HEK293 (cell line): ENCODE results near the gene LONRF2.

Experiments
- CTCF ChIA-PET: fragments of 350-600 bp; formaldehyde crosslinking; extraction: SDS; loops from one replicate; lab custom pipeline; 2021; ENCODE audit warnings: antibody characterized with exemption; lab: Yijun Ruan, JAX
- POLR2A ChIA-PET: fragments of 300-600 bp; formaldehyde crosslinking; extraction: SDS; loops from one replicate; lab custom pipeline; 2020; ENCODE audit warnings: antibody characterized with exemption, inconsistent platforms; lab: Yijun Ruan, JAX
- H3K27ac ChIP-seq: fragments of 200-500 bp; sonication (Bioruptor generic); 2 replicates; pipeline ENCODE4 v1.5.1; 2014; ENCODE audit warnings: low read depth, low read length, control low read depth, inconsistent platforms; ENCODE audit errors: extremely low read depth
- H3K36me3 ChIP-seq, 2 experiments: fragments of 200-500 bp in 1 of 2; sonication (Bioruptor generic) in 1 of 2; 1 replicate in 1 of 2; 2 replicates in 1 of 2; pipeline ENCODE4 v1.5.1; 2014 to 2017; ENCODE audit warnings: inconsistent platforms in 2 of 2, low read length in 2 of 2; ENCODE audit not compliant: control insufficient read depth in 2 of 2, insufficient read depth in 1 of 2
- H3K4me1 ChIP-seq: fragments of 200-500 bp; sonication (Bioruptor generic); 2 replicates; pipeline ENCODE4 v1.5.1; 2014; ENCODE audit warnings: mild to moderate bottlenecking, low read length, inconsistent platforms; ENCODE audit not compliant: control insufficient read depth, insufficient read depth
- H3K4me3 ChIP-seq: 2 replicates; pipeline ENCODE4 v1.5.1; 2011; ENCODE audit warnings: low read depth, mild to moderate bottlenecking, control low read depth, low read length, moderate library complexity
- H3K9me3 ChIP-seq: fragments of 200-500 bp; sonication (Bioruptor generic); 2 replicates; pipeline ENCODE4 v1.5.1; 2014; ENCODE audit warnings: low read depth, low read length, inconsistent platforms; ENCODE audit not compliant: control insufficient read depth, insufficient read depth
- ATF2 ChIP-seq: fragments of 450-650 bp; formaldehyde crosslinking; IDR thresholded peaks from 2 replicates; pipeline ENCODE4 v1.5.1; 2016; ENCODE audit warnings: missing biosample characterization, missing genetic modification characterization, low read depth
- GFI1B ChIP-seq: fragments of 450-650 bp; formaldehyde crosslinking; IDR thresholded peaks from 2 replicates; pipeline ENCODE4 v1.5.1; 2016; ENCODE audit warnings: missing biosample characterization, missing genetic modification characterization
- SCRT2 ChIP-seq: fragments of 450-650 bp; formaldehyde crosslinking; IDR thresholded peaks from 2 replicates; pipeline ENCODE4 v1.5.1; 2016; ENCODE audit warnings: missing biosample characterization, missing genetic modification characterization
- SETDB1 ChIP-seq: IDR thresholded peaks from one replicate; pipeline ENCODE4 v1.6.1; 2017; ENCODE audit warnings: mild to moderate bottlenecking, low read length, moderate library complexity, mixed read lengths; ENCODE audit not compliant: insufficient read length
- TCF7L2 ChIP-seq: IDR thresholded peaks from 2 replicates; pipeline ENCODE4 v1.6.1; 2011; ENCODE audit warnings: low read depth, mild to moderate bottlenecking, inconsistent platforms, low read length, moderate library complexity, borderline replicate concordance
- WT1 ChIP-seq: fragments of 450-650 bp; formaldehyde crosslinking; IDR thresholded peaks from 2 replicates; pipeline ENCODE4 v1.5.1; 2016; ENCODE audit warnings: missing biosample characterization, missing genetic modification characterization
- ZBTB21 ChIP-seq: fragments of 450-650 bp; formaldehyde crosslinking; IDR thresholded peaks from 2 replicates; pipeline ENCODE4 v1.5.1; 2017; ENCODE audit warnings: missing biosample characterization, missing genetic modification characterization
- ZBTB26 ChIP-seq: fragments of 450-650 bp; formaldehyde crosslinking; optimal IDR thresholded peaks from 2 replicates; pipeline ENCODE3; 2016; ENCODE audit warnings: missing biosample characterization, mild to moderate bottlenecking, missing genetic modification characterization
- ZFP37 ChIP-seq: fragments of 450-650 bp; formaldehyde crosslinking; IDR thresholded peaks from 2 replicates; pipeline ENCODE4 v1.5.1; 2016; ENCODE audit warnings: missing biosample characterization, missing genetic modification characterization
- ZIC2 ChIP-seq: fragments of 450-650 bp; formaldehyde crosslinking; IDR thresholded peaks from 2 replicates; pipeline ENCODE4 v1.5.1; 2016; ENCODE audit warnings: missing biosample characterization, missing genetic modification characterization
- ZNF10 ChIP-seq: fragments of 450-650 bp; formaldehyde crosslinking; IDR thresholded peaks from 2 replicates; pipeline ENCODE4 v1.5.1; 2017; ENCODE audit warnings: missing biosample characterization, missing genetic modification characterization
- ZNF140 ChIP-seq: fragments of 450-650 bp; formaldehyde crosslinking; IDR thresholded peaks from 2 replicates; pipeline ENCODE4 v1.5.1; 2016; ENCODE audit warnings: missing biosample characterization, missing genetic modification characterization
- ZNF221 ChIP-seq: fragments of 450-650 bp; formaldehyde crosslinking; IDR thresholded peaks from 2 replicates; pipeline ENCODE4 v1.5.1; 2017; ENCODE audit warnings: missing biosample characterization, missing genetic modification characterization, borderline replicate concordance
- ZNF248 ChIP-seq: fragments of 450-650 bp; formaldehyde crosslinking; IDR thresholded peaks from 2 replicates; pipeline ENCODE4 v1.5.1; 2017; ENCODE audit warnings: missing biosample characterization, missing genetic modification characterization
- ZNF366 ChIP-seq: fragments of 450-650 bp; formaldehyde crosslinking; conservative IDR thresholded peaks from 2 replicates; pipeline ENCODE4 v1.5.1; 2016; ENCODE audit warnings: missing biosample characterization, missing genetic modification characterization
- ZNF433 ChIP-seq: fragments of 450-650 bp; formaldehyde crosslinking; IDR thresholded peaks from 2 replicates; pipeline ENCODE4 v1.5.1; 2016; ENCODE audit warnings: missing biosample characterization, missing genetic modification characterization, low read depth
- ZNF473 ChIP-seq: fragments of 450-650 bp; formaldehyde crosslinking; IDR thresholded peaks from 2 replicates; pipeline ENCODE4 v1.5.1; 2017; ENCODE audit warnings: missing biosample characterization, missing genetic modification characterization
- ZNF513 ChIP-seq: fragments of 450-650 bp; IDR thresholded peaks from 2 replicates; pipeline ENCODE4 v1.5.1; 2018; ENCODE audit warnings: missing biosample characterization, missing genetic modification characterization
- ZNF555 ChIP-seq: fragments of 450-650 bp; formaldehyde crosslinking; conservative IDR thresholded peaks from 2 replicates; pipeline ENCODE4 v1.5.1; 2017; ENCODE audit warnings: missing biosample characterization, mild to moderate bottlenecking, missing genetic modification characterization, inconsistent platforms
- ZNF624 ChIP-seq: fragments of 450-650 bp; formaldehyde crosslinking; IDR thresholded peaks from 2 replicates; pipeline ENCODE4 v1.5.1; 2017; ENCODE audit warnings: missing biosample characterization, missing genetic modification characterization
- ZNF701 ChIP-seq: fragments of 450-650 bp; formaldehyde crosslinking; IDR thresholded peaks from 2 replicates; pipeline ENCODE4 v1.5.1; 2016; ENCODE audit warnings: missing biosample characterization, missing genetic modification characterization
- ZNF830 ChIP-seq: fragments of 450-650 bp; IDR thresholded peaks from 2 replicates; pipeline ENCODE4 v1.5.0; 2018; ENCODE audit warnings: missing biosample characterization, missing genetic modification characterization, low read depth, mild to moderate bottlenecking, moderate library complexity
- ZSCAN18 ChIP-seq: fragments of 450-650 bp; formaldehyde crosslinking; IDR thresholded peaks from 2 replicates; pipeline ENCODE4 v1.5.1; 2016; ENCODE audit warnings: missing biosample characterization, missing genetic modification characterization

Gene LONRF2

GRCh38 chr2:100267751-100268150 lies 54.5 kb downstream of the LONRF2 start:
- ChIA-PET POLR2A (no interaction called here), CTCF (interaction anchor here (9.1 kb wide), 1 partner anchor 112 kb away, joined by 172 read pairs; no protein-coding TSS in a partner anchor)
- H3K9me3 ChIP-seq, result no peaks in the 10 kb centered on the region
- H3K27ac ChIP-seq, result no peak overlapping the region
- peaks cover 0 to 5% of the 10 kb centered on the region in 2 experiments; a peak in 2 of 3 replicates for H3K36me3 ChIP-seq
- no peaks in the 10 kb centered on the region for H3K4me1 ChIP-seq
- H3K4me3 ChIP-seq, result no peak overlapping the region
- TF ChIP-seq ZNF830, result no peak
- no peak for TF ChIP-seq ATF2 (tag by site-specific recombination)
- TF ChIP-seq ZNF555, result no peak
- TF ChIP-seq ZIC2 (tag by site-specific recombination), result no peak
- TF ChIP-seq ZNF701 (tag by site-specific recombination), result no peak
- TF ChIP-seq WT1 (tag by site-specific recombination), result no peak
- TF ChIP-seq ZNF140 (tag by site-specific recombination), result no peak
- no peak for TF ChIP-seq ZFP37 (tag by site-specific recombination)
- TF ChIP-seq ZBTB21, result no peak
- TF ChIP-seq ZBTB26 (tag by site-specific recombination), result no peak
- TF ChIP-seq SETDB1, result no peak
- no peak for TF ChIP-seq TCF7L2
- no peak for TF ChIP-seq ZNF473
- TF ChIP-seq ZNF433 (tag by site-specific recombination), result no peak
- TF ChIP-seq ZNF248 (tag by site-specific recombination), result no peak
- no peak for TF ChIP-seq ZNF221
- TF ChIP-seq ZSCAN18 (tag by site-specific recombination), result no peak
- TF ChIP-seq ZNF513, result no peak
- TF ChIP-seq ZNF10 (tag by site-specific recombination), result no peak
- TF ChIP-seq, all 188 proteins: peak for 0

- H3K4me1 ChIP-seq, result no peaks in the 10 kb centered on the region
- H3K27ac ChIP-seq, result no peak overlapping the region
- no peaks in the 10 kb centered on the region for H3K9me3 ChIP-seq
- CTCF ChIA-PET, result interaction anchor here (0.6 to 9.1 kb wide), 4 partner anchors 25 to 120 kb away, joined by 3 to 172 read pairs (median 4); no protein-coding TSS in a partner anchor
- H3K4me3 ChIP-seq, result no peak overlapping the region
- TF ChIP-seq ZNF624 (tag by site-specific recombination), result no peak
- TF ChIP-seq SCRT2 (tag by site-specific recombination), result no peak
- TF ChIP-seq GFI1B (tag by site-specific recombination), result no peak
- no peak for TF ChIP-seq ZNF221
- TF ChIP-seq ZNF366 (tag by site-specific recombination), result no peak
- POLR2A ChIA-PET, result no interaction called here
- peaks cover 0 to 4% of the 10 kb centered on the region in 2 experiments; a peak in 1 of 3 replicates for H3K36me3 ChIP-seq
Observed at GRCh38 chr2:100266126-100266525, 56.2 kb downstream of the LONRF2 start.
